K562 (cell line): ENCODE results near the gene CDR2L. TPM values are rescaled to one million over a fixed set of nuclear protein-coding genes. Genes with fewer than 3 reads are reported as not detected.

Source experiments
- ATAC-seq: fragments of 200-7000 bp; cut with Tn5 transposase; 3 replicates; pipeline ENCODE4 v1.9.1; 2020; ENCODE audit warnings: moderate library complexity
- BruUV-seq: library from RNA; stranded (reverse); fragments of 400-500 nt; replicated peaks from 2 replicates; lab custom pipeline; 2021; lab: Mats Ljungman, UMichigan
- CTCF ChIA-PET: fragments of 300-600 bp; formaldehyde crosslinking; extraction: SDS; loops from one replicate; lab custom pipeline; 2021; ENCODE audit warnings: low intra/inter-chr PET ratio; lab: Yijun Ruan, JAX
- POLR2A ChIA-PET: fragments of 300-600, 350-650 bp; sonication (Branson Sonifier 250); formaldehyde crosslinking; extraction: SDS; loops from one replicate; lab custom pipeline; 2021; ENCODE audit warnings: antibody characterized with exemption, inconsistent platforms; lab: Yijun Ruan, JAX
- DNase-seq, 4 experiments: peaks; one replicate each; pipeline versions ENCODE4 v3.0.0 to v3.0.0-alpha.2; 2011 to 2018; ENCODE audit warnings: low spot score in 3 of 4, mixed read lengths in 3 of 4; ENCODE audit errors: extremely low read depth in 1 of 4
- FAIRE-seq: peaks from 2 replicates; lab custom pipeline; 2011; peaks lifted over from hg19 to GRCh38; lab: Jason Lieb, UNC
- H2AFZ ChIP-seq: 2 replicates; pipeline ENCODE4 v1.6.0; 2011; ENCODE audit warnings: low read depth, low read length, control low read depth, inconsistent platforms
- H3K27ac ChIP-seq: fragments of 200-600 bp; 3 replicates; pipeline ENCODE4 v1.8.0; 2011; ENCODE audit warnings: low read depth, mild to moderate bottlenecking, control low read depth, inconsistent platforms, low read length, moderate library complexity, mixed read lengths; ENCODE audit errors: extremely low read depth
- H3K27me3 ChIP-seq, 2 experiments: fragments of 300-600 bp in 1 of 2; 2 replicates in 1 of 2; 3 replicates in 1 of 2; pipeline versions ENCODE4 v1.6.0 to v1.8.0; 2011; ENCODE audit warnings: inconsistent platforms in 2 of 2, low read length in 2 of 2, mild to moderate bottlenecking in 1 of 2, mixed read lengths in 1 of 2, moderate library complexity in 1 of 2; ENCODE audit not compliant: control insufficient read depth in 2 of 2, insufficient read depth in 2 of 2
- H3K36me3 ChIP-seq: fragments of 300-600 bp; 3 replicates; pipeline ENCODE4 v1.8.0; 2011; ENCODE audit warnings: mild to moderate bottlenecking, low read length, inconsistent platforms; ENCODE audit not compliant: control insufficient read depth, insufficient read depth
- H3K4me1 ChIP-seq, 2 experiments: fragments of 200-600 bp in 1 of 2; replicated peaks in 1 of 2; 2 replicates in 1 of 2; 3 replicates in 1 of 2; pipeline versions ENCODE4 v1.5.1 to v1.8.0; 2011; ENCODE audit warnings: inconsistent platforms in 2 of 2, low read length in 2 of 2, mild to moderate bottlenecking in 1 of 2, mixed read lengths in 1 of 2, moderate library complexity in 1 of 2; ENCODE audit not compliant: control insufficient read depth in 2 of 2, insufficient read depth in 2 of 2
- H3K4me2 ChIP-seq: 2 replicates; pipeline ENCODE4 v1.6.1; 2011; ENCODE audit warnings: low read length, control low read depth, inconsistent platforms, mixed read lengths; ENCODE audit not compliant: insufficient read depth
- H3K4me3 ChIP-seq: fragments of 200-600 bp; sonication (generic), shearing (Covaris generic); 2 replicates; pipeline ENCODE4 v1.5.1; 2016; ENCODE audit warnings: control low read depth, inconsistent platforms
- H3K79me2 ChIP-seq: fragments of 200-600 bp; 3 replicates; pipeline ENCODE4 v1.8.0; 2011; ENCODE audit warnings: low read length, inconsistent platforms; ENCODE audit not compliant: control insufficient read depth, insufficient read depth
- H3K9ac ChIP-seq, 2 experiments: 2 replicates each; pipeline versions ENCODE4 v1.6.0 to v1.6.1; 2011; ENCODE audit warnings: low read depth in 2 of 2, low read length in 2 of 2, control low read depth in 1 of 2, inconsistent platforms in 1 of 2, mild to moderate bottlenecking in 1 of 2, mixed read lengths in 1 of 2; ENCODE audit not compliant: insufficient read depth in 1 of 2
- H3K9me1 ChIP-seq: one replicate; pipeline ENCODE4 v1.6.0; 2011; ENCODE audit warnings: inconsistent platforms, mild to moderate bottlenecking, low read length, moderate library complexity; ENCODE audit not compliant: control insufficient read depth, insufficient read depth
- H3K9me3 ChIP-seq: replicated peaks from 2 replicates; pipeline ENCODE4 v1.5.1; 2011; ENCODE audit warnings: low read depth, low read length, inconsistent platforms; ENCODE audit not compliant: control insufficient read depth, insufficient read depth
- H4K20me1 ChIP-seq: replicated peaks from 2 replicates; pipeline ENCODE4 v1.6.1; 2011; ENCODE audit warnings: low read length, inconsistent platforms, mixed read lengths; ENCODE audit not compliant: control insufficient read depth, insufficient read depth
- ELF1 ChIP-seq: fragments of 200-800 bp; sonication (Bioruptor generic); IDR thresholded peaks from 2 replicates; pipeline ENCODE4 v1.6.1; 2016; ENCODE audit warnings: missing genetic modification characterization, missing compliant biosample characterization
- FOXJ2 ChIP-seq: fragments of 200-800 bp; sonication (Bioruptor generic); IDR thresholded peaks from 2 replicates; pipeline ENCODE4 v1.6.1; 2016; ENCODE audit warnings: missing genetic modification characterization, missing compliant biosample characterization
- MEIS2 ChIP-seq: fragments of 450-650 bp; IDR thresholded peaks from 2 replicates; pipeline ENCODE4 v1.6.1; 2014; ENCODE audit warnings: mild to moderate bottlenecking; ENCODE audit not compliant: partially characterized antibody
- MTA3 ChIP-seq: fragments of 450-650 bp; formaldehyde crosslinking; IDR thresholded peaks from 2 replicates; pipeline ENCODE4 v1.6.1; 2017; ENCODE audit warnings: mild to moderate bottlenecking, borderline replicate concordance
- NFYB ChIP-seq: IDR thresholded peaks from 2 replicates; pipeline ENCODE4 v1.6.1; 2011; ENCODE audit warnings: mild to moderate bottlenecking, moderate library complexity; ENCODE audit not compliant: insufficient read length; ENCODE audit errors: extremely low read depth
- PHF8 ChIP-seq: fragments of 200-600 bp; sonication (generic); IDR thresholded peaks from 2 replicates; pipeline ENCODE4 v1.6.1; 2012; ENCODE audit warnings: mixed run types, mild to moderate bottlenecking, inconsistent platforms, low read length, moderate library complexity, borderline replicate concordance
- PHTF2 ChIP-seq: fragments of 250-450 bp; sonication (Bioruptor Pico); IDR thresholded peaks from 2 replicates; pipeline ENCODE4 v1.5.0; 2021; ENCODE audit warnings: mild to moderate bottlenecking
- PML ChIP-seq: IDR thresholded peaks from 2 replicates; pipeline ENCODE4 v1.6.1; 2012; ENCODE audit warnings: low read length, inconsistent platforms
- ZNF583 ChIP-seq: fragments of 250-450 bp; sonication (Bioruptor Pico); IDR thresholded peaks from 2 replicates; pipeline ENCODE4 v1.4.0; 2020
- WGBS: fragments of 100-300 bp; shearing (Covaris generic); methylation state at CpG from one replicate; pipeline ENCODE4 v1.1.6; 2016; ENCODE audit warnings: low coverage, mixed read lengths; ENCODE audit not compliant: insufficient coverage; ENCODE audit errors: missing lambda C conversion rate; 5-methylcytosine and 5-hydroxymethylcytosine counted together
- in situ Hi-C: fragments of 300-500 bp; cut with MboI; formaldehyde crosslinking; loops from 4 replicates; pipeline ENCODE4 v1.15.0; 2018; ENCODE audit warnings: inconsistent platforms, mixed read lengths
- intact Hi-C: fragments of 100-400 bp; cut with micrococcal nuclease; formaldehyde crosslinking; loops from 2 replicates; pipeline ENCODE4 v1.14.2; 2022
- polyA plus RNA-seq, 8 experiments: library from polyadenylated mRNA; depleted of rRNA in 4 of 8; stranded (reverse) in 5 of 8; unstranded in 3 of 8; fragments of >200 nt; fragmentation: Nextera tagmentation in 2 of 8; fragmentation: Illumina TruSeq in 1 of 8; extraction: Ambion mirVana in 2 of 8; extraction: Trizol in 1 of 8; gene quantifications; 2 replicates each; pipeline versions ENCODE4 v1.2.1 to v1.2.3, GENCODE V29; 2011 to 2014; ENCODE audit warnings: inconsistent platforms in 1 of 8, missing spikeins in 1 of 8
- total RNA-seq, 7 experiments: library from RNA; depleted of rRNA in 6 of 7; stranded (reverse); fragments of >200 nt in 6 of 7; fragmentation: Illumina TruSeq in 2 of 7; extraction: Trizol in 2 of 7; gene quantifications; 2 replicates each; pipeline versions ENCODE4 v1.2.1 to v1.2.3, GENCODE V29; 2011 to 2021; ENCODE audit warnings: low replicate concordance in 1 of 7
- TF ChIP-seq, protein P1 (sequence below): fragments of 450-650 bp; IDR thresholded peaks from 2 replicates; pipeline ENCODE4 v1.6.1; 2016

The CDR2L gene
- total and polyA plus RNA-seq, 9 of the 15 experiments (the other 6 are each of a cell fraction or from before 2014, with no cell fraction given) = 2.7 to 16.0 (median 7.3) TPM

DNA sequence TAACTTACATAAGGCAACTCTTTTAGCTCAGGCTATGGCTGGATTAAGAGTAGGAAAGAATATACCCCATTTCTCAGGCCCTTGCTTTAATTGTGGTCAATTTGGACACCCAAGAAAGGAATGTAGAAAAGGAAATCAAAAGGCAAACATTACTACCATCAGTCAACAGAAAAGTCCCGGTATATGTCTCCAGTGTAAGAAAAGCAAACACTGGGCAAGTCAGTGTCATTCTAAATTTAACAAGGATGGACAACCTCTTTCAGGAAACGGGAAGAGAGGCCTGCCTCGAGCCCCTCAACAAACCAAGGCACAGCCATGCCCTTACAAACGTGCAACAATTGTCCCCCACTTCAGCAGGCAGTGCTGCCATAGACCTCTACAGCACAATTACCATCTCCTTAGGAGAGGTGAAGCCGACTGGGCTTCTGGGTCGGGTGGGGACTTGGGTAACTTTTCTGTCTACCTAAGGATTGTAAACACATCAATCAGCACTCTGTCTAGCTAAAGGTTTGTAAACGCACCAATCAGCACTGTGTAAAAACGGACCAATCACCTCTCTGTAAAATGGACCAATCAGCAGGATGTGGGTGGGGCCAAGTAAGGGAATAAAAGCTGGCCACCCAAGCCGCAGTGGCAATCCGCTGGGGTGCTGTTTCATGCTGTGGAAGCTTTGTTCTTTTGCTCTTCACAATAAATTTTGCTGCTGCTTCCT lies 37.4 kb downstream of the CDR2L start:
- Histone ChIP-seq H2AFZ (no peak overlapping the region), H3K27ac (no peak overlapping the region), H3K79me2 (no peaks in the 10 kb centered on the region), H4K20me1 (no peaks in the 10 kb centered on the region), H3K9ac (no peak overlapping the region), H3K4me1 (peaks cover 0 to 7% of the 10 kb centered on the region in 2 experiments; a peak in 3 of 5 replicates), H3K4me3 (no peak overlapping the region), H3K9me1 (no peaks in the 10 kb centered on the region), H3K36me3 (peaks cover 30% of the 10 kb centered on the region; the same call in 2 of the 3 replicates), H3K9me3 (peaks cover 7% of the 10 kb centered on the region), H3K4me2 (no peak overlapping the region), H3K27me3 (no peaks in the 10 kb centered on the region)
- in situ Hi-C loops (no loop called here), intact Hi-C loops (no loop called here)
- WGBS = 80% methylated on average over 10 of the region's 10 CpGs
- DNase-seq (no peak), ATAC-seq (no peak; the same call in 2 of the 3 replicates), FAIRE-seq (no peak)
- POLR2A ChIA-PET = interaction anchor here (0.6 to 3.4 kb wide), 7 partner anchors 10 to 1492 kb away, joined by 3 to 22 read pairs (median 3); partner anchors contain the start of gene MRPL58
- CTCF ChIA-PET = no interaction called here
- no TSS peak for BruUV-seq
- TF ChIP-seq MEIS2 (peak; percentile 79), PHTF2 (CRISPR knock-in tag) (no peak), FOXJ2 (tag) (no peak), PHF8 (no peak), PML (no peak), ELF1 (tag) (no peak), MTA3 (no peak), ZNF583 (CRISPR knock-in tag) (no peak), NFYB (peak; percentile 84)
- TF ChIP-seq, protein P1, sequence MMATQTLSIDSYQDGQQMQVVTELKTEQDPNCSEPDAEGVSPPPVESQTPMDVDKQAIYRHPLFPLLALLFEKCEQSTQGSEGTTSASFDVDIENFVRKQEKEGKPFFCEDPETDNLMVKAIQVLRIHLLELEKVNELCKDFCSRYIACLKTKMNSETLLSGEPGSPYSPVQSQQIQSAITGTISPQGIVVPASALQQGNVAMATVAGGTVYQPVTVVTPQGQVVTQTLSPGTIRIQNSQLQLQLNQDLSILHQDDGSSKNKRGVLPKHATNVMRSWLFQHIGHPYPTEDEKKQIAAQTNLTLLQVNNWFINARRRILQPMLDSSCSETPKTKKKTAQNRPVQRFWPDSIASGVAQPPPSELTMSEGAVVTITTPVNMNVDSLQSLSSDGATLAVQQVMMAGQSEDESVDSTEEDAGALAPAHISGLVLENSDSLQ = peak; percentile 51; the same call in 1 of the 2 replicates
